PC-3 (cell line): Measurements from ENCODE around the gene UBAC1. TPM values are rescaled to one million over a fixed set of nuclear protein-coding genes. Genes with fewer than 3 reads are reported as not detected.
"Not testable (repeated sequence)": the region's sequence is repeated elsewhere in the genome, so short reads cannot be mapped to it uniquely, and the experiment has no call there.

Experiments
- ATAC-seq: fragments of 200-7000 bp; cut with Tn5 transposase; 2 replicates; pipeline ENCODE4 v1.9.1; 2020; ENCODE audit warnings: mild to moderate bottlenecking, moderate library complexity
- BruUV-seq: library from RNA; stranded (reverse); fragments of 400-500 nt; replicated peaks from 2 replicates; lab custom pipeline; 2021; lab: Mats Ljungman, UMichigan
- CTCF ChIA-PET: fragments of 300-600 bp; sonication (Branson Sonifier 250); formaldehyde crosslinking; loops from one replicate; lab custom pipeline; 2022; ENCODE audit warnings: antibody characterized with exemption; lab: Charles Lee
- POLR2A ChIA-PET: fragments of 300-600 bp; sonication (Branson Sonifier 250); formaldehyde crosslinking; loops from one replicate; lab custom pipeline; 2022; ENCODE audit warnings: antibody characterized with exemption; ENCODE audit not compliant: unreplicated experiment; lab: Charles Lee
- DNase-seq: peaks from one replicate; pipeline ENCODE4 v3.0.0-alpha.2; 2015
- H2AFZ ChIP-seq: fragments of 300-600 bp; sonication (generic); 2 replicates; pipeline ENCODE4 v1.6.0; 2016; ENCODE audit warnings: antibody characterized with exemption, low read length
- H3F3A ChIP-seq: fragments of 300-600 bp; sonication (generic); one replicate; pipeline ENCODE4 v1.6.0; 2017; ENCODE audit warnings: antibody characterized with exemption, low read length, control low read depth, mild to moderate bottlenecking; ENCODE audit not compliant: unreplicated experiment
- H3K27ac ChIP-seq: fragments of 300-600 bp; sonication (generic); 2 replicates; pipeline ENCODE4 v1.5.1; 2016; ENCODE audit warnings: mild to moderate bottlenecking, low read length
- H3K27me3 ChIP-seq: fragments of 300-600 bp; sonication (generic); 2 replicates; pipeline ENCODE4 v1.6.1; 2016; ENCODE audit warnings: low read length, mixed read lengths
- H3K36me3 ChIP-seq: fragments of 300-600 bp; sonication (generic); 2 replicates; pipeline ENCODE4 v1.6.1; 2016; ENCODE audit warnings: low read depth, mixed run types, low read length, mixed read lengths
- H3K4me1 ChIP-seq: fragments of 300-600 bp; sonication (generic); 2 replicates; pipeline ENCODE4 v1.5.1; 2016; ENCODE audit warnings: low read length; ENCODE audit not compliant: insufficient read depth
- H3K4me2 ChIP-seq: fragments of 300-600 bp; sonication (generic); 2 replicates; pipeline ENCODE4 v1.6.0; 2016; ENCODE audit warnings: low read length
- H3K4me3 ChIP-seq: fragments of 300-600 bp; sonication (generic); 2 replicates; pipeline ENCODE4 v1.5.1; 2016; ENCODE audit warnings: mild to moderate bottlenecking, low read length, mixed read lengths
- H3K79me2 ChIP-seq: fragments of 300-600 bp; sonication (generic); 2 replicates; pipeline ENCODE4 v1.6.1; 2017; ENCODE audit warnings: low read length, mixed read lengths
- H3K9ac ChIP-seq: fragments of 300-600 bp; sonication (generic); 2 replicates; pipeline ENCODE4 v1.6.0; 2016; ENCODE audit warnings: mild to moderate bottlenecking, low read length
- H3K9me2 ChIP-seq: fragments of 300-600 bp; sonication (generic); replicated peaks from 2 replicates; pipeline ENCODE4 v1.6.1; 2016; ENCODE audit warnings: mixed run types, low read length, mixed read lengths
- H3K9me3 ChIP-seq: fragments of 300-600 bp; sonication (generic); 2 replicates; pipeline ENCODE4 v1.6.1; 2016; ENCODE audit warnings: low read length, mixed read lengths
- H4K20me1 ChIP-seq: fragments of 300-600 bp; sonication (generic); 2 replicates; pipeline ENCODE4 v1.6.1; 2016; ENCODE audit warnings: low read length, mixed read lengths
- CTCF ChIP-seq: fragments of 300-600 bp; sonication (generic); conservative IDR thresholded peaks from 2 replicates; pipeline ENCODE4 v1.5.1; 2017; ENCODE audit warnings: antibody characterized with exemption, low read depth, mild to moderate bottlenecking, low read length
- EZH2 ChIP-seq: fragments of 300-600 bp; sonication (generic); IDR thresholded peaks from one replicate; pipeline ENCODE4 v1.6.1; 2017; ENCODE audit warnings: antibody characterized with exemption, mild to moderate bottlenecking, low read length; ENCODE audit not compliant: unreplicated experiment
- EZH2phosphoT487 ChIP-seq: fragments of 300-600 bp; sonication (generic); IDR thresholded peaks from 2 replicates; pipeline ENCODE4 v1.6.1; 2018; ENCODE audit warnings: mild to moderate bottlenecking, antibody characterized with exemption, low read length, borderline replicate concordance
- intact Hi-C: fragments of 100-400 bp; cut with micrococcal nuclease; formaldehyde crosslinking; loops from 2 replicates; pipeline ENCODE4 v1.9.0; 2023
- total RNA-seq: library from RNA; depleted of rRNA; stranded (reverse); fragments of >200 nt; gene quantifications from 2 replicates; pipeline ENCODE4 v1.2.3, GENCODE V29; 2014

The UBAC1 gene
- total RNA-seq, 1 experiment from 2014 or later = 77.3 TPM

DNA sequence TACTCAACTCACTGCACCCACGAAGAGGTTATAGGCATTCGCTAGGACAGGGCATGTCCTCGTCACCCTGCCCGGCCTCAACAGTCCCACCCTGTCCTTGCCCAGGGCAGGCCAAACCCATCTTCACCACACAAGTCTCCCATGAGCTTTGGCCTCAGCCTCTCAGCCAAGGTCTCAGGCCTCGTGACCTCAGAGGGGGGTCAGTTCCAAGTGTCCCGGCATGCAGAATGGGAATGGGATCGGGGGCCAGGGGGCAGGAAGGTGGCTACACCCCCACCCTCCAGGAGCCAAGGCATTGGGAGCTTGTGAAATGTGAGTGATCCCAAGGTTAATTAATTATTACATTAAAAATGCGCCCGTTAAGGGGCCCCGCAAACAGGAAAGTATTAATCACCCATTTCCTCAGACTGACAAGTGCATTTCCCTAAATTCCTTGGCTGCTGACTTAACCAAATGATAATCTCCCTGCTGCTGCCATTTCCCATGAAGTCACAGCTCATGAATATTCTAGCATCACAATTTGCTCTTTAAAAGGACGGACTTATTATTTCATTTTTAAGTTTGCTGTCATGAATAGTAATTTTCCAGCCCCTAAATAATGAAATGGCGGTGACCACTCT, 8.0 kb upstream of the UBAC1 start:
- Histone ChIP-seq H3K9me3 (no peaks in the 10 kb centered on the region), H3F3A (no peaks in the 10 kb centered on the region), H3K4me2 (no peak overlapping the region), H3K9me2 (no peaks in the 10 kb centered on the region), H3K4me3 (no peak overlapping the region), H3K36me3 (no peaks in the 10 kb centered on the region), H3K4me1 (no peaks in the 10 kb centered on the region), H2AFZ (no peak overlapping the region), H3K27me3 (no peaks in the 10 kb centered on the region), H4K20me1 (no peaks in the 10 kb centered on the region), H3K9ac (no peak overlapping the region), H3K27ac (no peak overlapping the region), H3K79me2 (no peaks in the 10 kb centered on the region)
- no TSS peak for BruUV-seq
- CTCF ChIA-PET = no interaction called here
- intact Hi-C loops = no loop called here
- DNase-seq (no peak), ATAC-seq (no peak)
- no peak for TF ChIP-seq CTCF
- TF ChIP-seq EZH2 = no peak
- no peak for TF ChIP-seq EZH2phosphoT487
- POLR2A ChIA-PET = no interaction called here

- no peaks in the 10 kb centered on the region for H4K20me1 ChIP-seq
- TF ChIP-seq EZH2phosphoT487 (no peak), CTCF (no peak)
- H3K9ac ChIP-seq = no peak overlapping the region
- ATAC-seq = no peak
- no peaks in the 10 kb centered on the region for H3K9me3 ChIP-seq
- H3F3A ChIP-seq = no peaks in the 10 kb centered on the region
- no peaks in the 10 kb centered on the region for H3K36me3 ChIP-seq
- CTCF ChIA-PET = no interaction called here
- no TSS peak for BruUV-seq
- intact Hi-C loops = no loop called here
- POLR2A ChIA-PET = no interaction called here
- no peak overlapping the region for H3K4me3 ChIP-seq
- no peak overlapping the region for H2AFZ ChIP-seq
- no peaks in the 10 kb centered on the region for H3K27me3 ChIP-seq
- H3K4me1 ChIP-seq = no peaks in the 10 kb centered on the region
- no peaks in the 10 kb centered on the region for H3K79me2 ChIP-seq
- no peaks in the 10 kb centered on the region for H3K9me2 ChIP-seq
- H3K4me2 ChIP-seq = no peak overlapping the region
- no peak overlapping the region for H3K27ac ChIP-seq
- no peak for DNase-seq
Observed at GRCh38 chr9:135968601-135969000, 7.4 kb upstream of the UBAC1 start.

DNA sequence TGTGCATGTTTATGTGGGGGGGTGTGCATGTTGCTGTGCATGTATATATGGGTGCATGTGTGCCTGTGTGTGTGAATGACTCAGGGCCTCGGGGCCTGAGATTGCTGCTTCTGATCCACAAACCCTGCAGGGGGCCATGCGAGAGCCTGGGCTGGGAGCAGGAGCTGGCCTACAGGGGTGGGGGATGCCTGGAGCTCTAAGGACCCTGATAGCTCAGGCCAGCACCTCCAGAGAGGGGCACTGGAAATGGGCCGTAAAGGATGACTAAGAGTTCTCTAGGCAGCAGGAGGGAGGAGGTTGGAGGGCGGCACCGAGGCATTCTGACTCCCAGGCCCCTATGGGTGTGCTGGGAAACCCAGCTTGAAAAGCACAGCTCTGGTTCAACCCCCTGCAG, 6.9 kb upstream of the UBAC1 start:
- H3K4me2 ChIP-seq = no peak overlapping the region
- no peaks in the 10 kb centered on the region for H3K36me3 ChIP-seq
- no peak overlapping the region for H2AFZ ChIP-seq
- no peaks in the 10 kb centered on the region for H4K20me1 ChIP-seq
- no peaks in the 10 kb centered on the region for H3F3A ChIP-seq
- no peaks in the 10 kb centered on the region for H3K9me2 ChIP-seq
- DNase-seq (no peak), ATAC-seq (no peak)
- H3K27ac ChIP-seq = no peak overlapping the region
- intact Hi-C loops = no loop called here
- no peaks in the 10 kb centered on the region for H3K4me1 ChIP-seq
- no peak for TF ChIP-seq EZH2phosphoT487
- ChIA-PET CTCF (interaction anchor here (0.5 kb wide), 1 partner anchor 49 kb away, joined by 8 read pairs; no protein-coding TSS in a partner anchor), POLR2A (no interaction called here)
- no peak overlapping the region for H3K9ac ChIP-seq
- H3K9me3 ChIP-seq = no peaks in the 10 kb centered on the region
- H3K4me3 ChIP-seq = no peak overlapping the region
- H3K27me3 ChIP-seq = no peaks in the 10 kb centered on the region
- no peaks in the 10 kb centered on the region for H3K79me2 ChIP-seq
- no TSS peak for BruUV-seq

DNA sequence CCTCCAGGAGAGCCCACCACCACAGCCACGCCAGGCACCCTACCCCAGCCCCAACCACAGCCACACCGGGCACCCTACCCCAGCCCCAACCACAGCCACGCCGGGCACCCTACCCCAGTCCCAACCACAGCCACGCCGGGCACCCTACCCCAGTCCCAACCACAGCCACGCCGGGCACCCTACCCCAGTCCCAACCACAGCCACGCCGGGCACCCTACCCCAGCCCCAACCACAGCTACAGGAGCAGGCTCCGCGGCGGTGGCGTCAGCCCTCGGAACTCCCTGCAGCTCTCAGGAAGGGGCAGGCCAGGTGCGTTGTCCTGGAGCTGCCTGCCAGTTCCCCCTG, 5.7 kb upstream of the UBAC1 start:
- H3K9me3 ChIP-seq, H3K9ac ChIP-seq, ATAC-seq, H3K4me2 ChIP-seq, H3K36me3 ChIP-seq, H3K9me2 ChIP-seq, H3K4me3 ChIP-seq, H2AFZ ChIP-seq, H3K27ac ChIP-seq, DNase-seq, H3K4me1 ChIP-seq, H3K79me2 ChIP-seq, H4K20me1 ChIP-seq, H3F3A ChIP-seq, BruUV-seq, POLR2A ChIA-PET, H3K27me3 ChIP-seq: not testable (repeated sequence)
- intact Hi-C loops = loop anchor here (2.0 kb wide), 1 partner anchor 156 kb away; no protein-coding TSS in a partner anchor
- CTCF ChIA-PET = interaction anchor here (0.7 kb wide), 1 partner anchor 40 kb away, joined by 3 read pairs; no protein-coding TSS in a partner anchor
